GM12872 (cell line): ENCODE measurements around the gene ACKR3.

Experiments used
- TF ChIP-seq, protein P1 (sequence below): IDR thresholded peaks from 3 replicates; pipeline ENCODE4 v1.5.1; 2011; ENCODE audit warnings: low read depth, mild to moderate bottlenecking, low read length, moderate library complexity; ENCODE audit not compliant: insufficient read depth

Gene ACKR3

GRCh38 chr2:236616031-236616430 lies 46.4 kb downstream of the ACKR3 start:
- TF ChIP-seq, protein P1, sequence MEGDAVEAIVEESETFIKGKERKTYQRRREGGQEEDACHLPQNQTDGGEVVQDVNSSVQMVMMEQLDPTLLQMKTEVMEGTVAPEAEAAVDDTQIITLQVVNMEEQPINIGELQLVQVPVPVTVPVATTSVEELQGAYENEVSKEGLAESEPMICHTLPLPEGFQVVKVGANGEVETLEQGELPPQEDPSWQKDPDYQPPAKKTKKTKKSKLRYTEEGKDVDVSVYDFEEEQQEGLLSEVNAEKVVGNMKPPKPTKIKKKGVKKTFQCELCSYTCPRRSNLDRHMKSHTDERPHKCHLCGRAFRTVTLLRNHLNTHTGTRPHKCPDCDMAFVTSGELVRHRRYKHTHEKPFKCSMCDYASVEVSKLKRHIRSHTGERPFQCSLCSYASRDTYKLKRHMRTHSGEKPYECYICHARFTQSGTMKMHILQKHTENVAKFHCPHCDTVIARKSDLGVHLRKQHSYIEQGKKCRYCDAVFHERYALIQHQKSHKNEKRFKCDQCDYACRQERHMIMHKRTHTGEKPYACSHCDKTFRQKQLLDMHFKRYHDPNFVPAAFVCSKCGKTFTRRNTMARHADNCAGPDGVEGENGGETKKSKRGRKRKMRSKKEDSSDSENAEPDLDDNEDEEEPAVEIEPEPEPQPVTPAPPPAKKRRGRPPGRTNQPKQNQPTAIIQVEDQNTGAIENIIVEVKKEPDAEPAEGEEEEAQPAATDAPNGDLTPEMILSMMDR: no peak

DNA sequence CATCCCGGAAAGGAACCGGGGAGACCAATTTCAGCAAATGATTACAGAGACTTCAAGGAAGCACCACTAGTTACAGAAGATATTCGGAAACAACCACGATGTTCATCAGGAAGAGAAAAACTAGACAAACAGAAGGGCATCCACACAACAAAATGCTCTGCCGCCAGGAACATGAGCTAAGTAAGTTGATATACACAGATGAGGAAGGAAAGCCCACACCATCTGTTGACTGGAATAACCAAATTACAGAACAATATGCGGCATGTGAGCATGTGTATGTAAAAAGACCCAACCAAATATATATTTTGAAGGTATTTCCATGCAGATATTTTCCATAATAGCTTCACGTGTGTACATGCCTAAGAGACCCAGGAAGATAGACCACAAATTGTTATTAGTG lies 47.0 kb downstream of the ACKR3 start:
- TF ChIP-seq, protein P1: no peak

DNA sequence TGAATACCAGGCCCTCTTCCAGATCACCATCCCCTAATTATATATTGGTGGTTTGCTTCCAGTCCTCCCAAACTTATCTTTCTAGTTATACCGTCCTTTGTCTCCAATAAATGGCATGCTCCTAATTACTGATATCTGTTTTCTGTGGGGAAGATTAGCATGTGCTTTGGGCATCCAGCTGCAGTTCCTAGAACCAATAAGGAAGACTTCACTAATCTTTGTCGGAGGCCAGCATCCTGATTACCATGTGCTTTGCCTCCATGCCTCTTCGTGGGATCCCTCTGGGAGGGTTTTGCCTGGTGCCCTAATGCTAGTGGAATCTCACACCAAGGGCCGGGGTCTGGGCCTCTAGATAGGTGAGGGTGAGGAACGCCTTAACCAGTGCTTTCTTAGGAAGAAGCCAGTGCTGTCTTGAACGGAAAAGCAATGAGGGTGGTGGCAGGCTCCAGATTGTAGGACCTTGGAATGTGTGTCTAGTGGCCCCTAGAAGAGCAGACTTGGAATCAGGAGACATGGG lies 47.7 kb downstream of the ACKR3 start:
- TF ChIP-seq, protein P1: no peak

GRCh38 chr2:236617796-236618195 lies 48.2 kb downstream of the ACKR3 start:
- TF ChIP-seq, protein P1: no peak

- TF ChIP-seq, protein P1: no peak
These were observed 48.7 kb downstream of the ACKR3 start for GRCh38 chr2:236618370-236618769.

DNA sequence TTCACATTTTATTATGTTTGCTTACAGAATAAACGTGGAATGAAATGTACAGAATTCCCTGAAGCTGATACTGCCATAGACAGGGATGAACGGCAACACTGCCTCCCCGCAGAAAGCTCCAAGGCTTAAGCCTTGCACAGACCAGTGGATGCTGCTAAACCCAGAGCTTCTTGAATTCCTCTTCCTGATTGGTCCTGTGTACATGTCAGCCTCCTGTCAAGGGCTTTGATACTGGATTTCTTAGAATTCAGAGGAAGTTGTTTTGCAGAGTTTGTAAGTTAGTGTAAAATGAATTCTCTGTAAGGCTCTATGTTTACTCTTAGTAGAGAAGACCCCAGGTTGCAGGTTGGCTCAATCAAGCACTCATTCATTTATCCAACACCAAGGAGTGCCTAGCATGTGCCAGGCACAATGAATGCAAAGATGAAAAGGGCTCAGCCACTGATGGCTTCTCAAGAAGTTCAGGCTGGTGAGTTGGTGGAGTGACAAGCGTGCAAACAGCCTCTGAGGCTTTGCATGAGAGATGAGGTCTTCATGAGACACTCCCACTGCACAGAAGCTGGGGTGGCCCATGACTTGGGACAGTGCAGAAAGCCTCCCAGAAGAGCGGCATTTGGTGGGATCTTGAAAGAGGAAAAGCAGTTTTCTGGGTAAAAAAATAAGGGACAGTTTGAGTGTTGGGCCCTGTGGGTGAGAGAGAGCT lies 50.4 kb downstream of the ACKR3 start:
- TF ChIP-seq, protein P1: no peak

- TF ChIP-seq, protein P1: no peak
These were observed 52.2 kb downstream of the ACKR3 start for GRCh38 chr2:236621786-236622185.

- TF ChIP-seq, protein P1: no peak
These were observed 52.6 kb downstream of the ACKR3 start for GRCh38 chr2:236622201-236622600.
